ENCODE results near the gene HMGCS1. TPM values are rescaled to one million over a fixed set of nuclear protein-coding genes. Genes with fewer than 3 reads are reported as not detected.
"Not testable (repeated sequence)": the region's sequence is repeated elsewhere in the genome, so short reads cannot be mapped to it uniquely, and the experiment has no call there.

HMGCS1 gene
- polyA plus RNA-seq, 3 donors = 6.0 to 10.9 (median 7.8) TPM

- H3K9ac ChIP-seq (ENCODE audit: insufficient read depth, low read length, poor library complexity, severe bottlenecking) = no peak overlapping the region
- peaks cover 27 to 30% of the 10 kb centered on the region in 2 donors for H3K9me3 ChIP-seq (replicated peaks in 1 of 2; ENCODE audit: control insufficient read depth in 1 of 2, insufficient read depth in 1 of 2, low read length in 2 of 2)
- no peak overlapping the region for H2AFZ ChIP-seq (ENCODE audit: insufficient read depth, low read depth, low read length, poor library complexity, severe bottlenecking)
- no peaks in the 10 kb centered on the region for H3K4me1 ChIP-seq (ENCODE audit: control insufficient read depth in 1 of 2, insufficient read depth in 2 of 2, low read length in 2 of 2)
- 100% methylated on average over 1 of the region's 1 CpG for WGBS (ENCODE audit: insufficient coverage)
- H3K27me3 ChIP-seq (ENCODE audit: control insufficient read depth in 2 of 2, insufficient read depth in 2 of 2, low read length in 2 of 2) = no peaks in the 10 kb centered on the region
- TF ChIP-seq CTCF (IDR thresholded peaks at IDR 0.05) = no peak
- H3K4me1 Mint-ChIP-seq = no peaks in the 10 kb centered on the region
- no peaks in the 10 kb centered on the region for H3K36me3 ChIP-seq (replicated peaks in 1 of 2; ENCODE audit: control insufficient read depth in 1 of 2, insufficient read depth in 2 of 2, low read length in 2 of 2)
- H3K27ac ChIP-seq (ENCODE audit: low read depth in 1 of 2, low read length in 2 of 2) = no peak overlapping the region
- H3K36me3 Mint-ChIP-seq = peaks cover 3% of the 10 kb centered on the region in 2 donors
- H4K20me1 ChIP-seq (ENCODE audit: insufficient read depth, low read length) = no peaks in the 10 kb centered on the region
- no peak overlapping the region for H3K27ac Mint-ChIP-seq
- no peak overlapping the region for H3K4me3 Mint-ChIP-seq
- H3K4me2 ChIP-seq (replicated peaks; ENCODE audit: extremely low read depth, low read length, poor library complexity, severe bottlenecking) = no peak overlapping the region
- no peak for DNase-seq
- peaks cover 0 to 3% (median 1%) of the 10 kb centered on the region in 3 donors for H3K27me3 Mint-ChIP-seq (ENCODE audit: low read depth in 3 of 3)
- H3K9me3 Mint-ChIP-seq = peaks cover 18 to 46% (median 35%) of the 10 kb centered on the region in 7 donors
- no peaks in the 10 kb centered on the region for H3K79me2 ChIP-seq (ENCODE audit: insufficient read depth, low read length)
- intact Hi-C loops (cut with micrococcal nuclease) = no loop called here
- H3K4me3 ChIP-seq (replicated peaks in 1 of 3; ENCODE audit: low read depth in 2 of 3, low read length in 3 of 3) = no peak overlapping the region
These were observed 19.2 kb upstream of the HMGCS1 start for GRCh38 chr5:43332401-43332800.

- H3K79me2 ChIP-seq (ENCODE audit: insufficient read depth, low read length); H3K4me3 ChIP-seq (replicated peaks in 1 of 3; ENCODE audit: low read depth in 2 of 3, low read length in 3 of 3); H3K36me3 Mint-ChIP-seq; H3K4me2 ChIP-seq (replicated peaks; ENCODE audit: extremely low read depth, low read length, poor library complexity, severe bottlenecking); DNase-seq; H3K27me3 Mint-ChIP-seq (ENCODE audit: low read depth in 3 of 3); H3K4me3 Mint-ChIP-seq; H3K36me3 ChIP-seq (replicated peaks in 1 of 2; ENCODE audit: control insufficient read depth in 1 of 2, insufficient read depth in 2 of 2, low read length in 2 of 2); H3K27ac ChIP-seq (ENCODE audit: low read depth in 1 of 2, low read length in 2 of 2); intact Hi-C loops (cut with micrococcal nuclease); H3K27me3 ChIP-seq (ENCODE audit: control insufficient read depth in 2 of 2, insufficient read depth in 2 of 2, low read length in 2 of 2); H3K27ac Mint-ChIP-seq; H3K4me1 Mint-ChIP-seq; H2AFZ ChIP-seq (ENCODE audit: insufficient read depth, low read depth, low read length, poor library complexity, severe bottlenecking); H4K20me1 ChIP-seq (ENCODE audit: insufficient read depth, low read length); H3K4me1 ChIP-seq (ENCODE audit: control insufficient read depth in 1 of 2, insufficient read depth in 2 of 2, low read length in 2 of 2); H3K9ac ChIP-seq (ENCODE audit: insufficient read depth, low read length, poor library complexity, severe bottlenecking); H3K9me3 ChIP-seq (replicated peaks in 1 of 2; ENCODE audit: control insufficient read depth in 1 of 2, insufficient read depth in 1 of 2, low read length in 2 of 2): not testable (repeated sequence)
- peaks cover 0 to 12% (median 7%) of the 10 kb centered on the region in 7 donors for H3K9me3 Mint-ChIP-seq
These were observed 12.4 kb upstream of the HMGCS1 start for GRCh38 chr5:43325624-43326023.

GRCh38 chr5:43323488-43323887, 10.3 kb upstream of the HMGCS1 start:
- H2AFZ ChIP-seq (ENCODE audit: insufficient read depth, low read depth, low read length, poor library complexity, severe bottlenecking); H3K27me3 Mint-ChIP-seq (ENCODE audit: low read depth in 3 of 3); H3K27ac Mint-ChIP-seq; H3K9me3 ChIP-seq (replicated peaks in 1 of 2; ENCODE audit: control insufficient read depth in 1 of 2, insufficient read depth in 1 of 2, low read length in 2 of 2); H3K79me2 ChIP-seq (ENCODE audit: insufficient read depth, low read length); DNase-seq; H3K4me1 Mint-ChIP-seq; H3K4me3 Mint-ChIP-seq; H3K9ac ChIP-seq (ENCODE audit: insufficient read depth, low read length, poor library complexity, severe bottlenecking); H3K27ac ChIP-seq (ENCODE audit: low read depth in 1 of 2, low read length in 2 of 2); H4K20me1 ChIP-seq (ENCODE audit: insufficient read depth, low read length); H3K27me3 ChIP-seq (ENCODE audit: control insufficient read depth in 2 of 2, insufficient read depth in 2 of 2, low read length in 2 of 2); H3K4me1 ChIP-seq (ENCODE audit: control insufficient read depth in 1 of 2, insufficient read depth in 2 of 2, low read length in 2 of 2); H3K4me3 ChIP-seq (replicated peaks in 1 of 3; ENCODE audit: low read depth in 2 of 3, low read length in 3 of 3); H3K4me2 ChIP-seq (replicated peaks; ENCODE audit: extremely low read depth, low read length, poor library complexity, severe bottlenecking); H3K36me3 ChIP-seq (replicated peaks in 1 of 2; ENCODE audit: control insufficient read depth in 1 of 2, insufficient read depth in 2 of 2, low read length in 2 of 2); H3K36me3 Mint-ChIP-seq; intact Hi-C loops (cut with micrococcal nuclease): not testable (repeated sequence)
- H3K9me3 Mint-ChIP-seq = peaks cover 0 to 12% (median 7%) of the 10 kb centered on the region in 7 donors
- WGBS (ENCODE audit: insufficient coverage) = no CpG with 5 or more reads among the region's 3 CpGs

All from CD14-positive monocyte (primary cell).